Prostate gland (tissue), 2 donors: ENCODE results near the gene KLHL29.

Source experiments
- CTCF ChIP-seq, 4 experiments: fragments of 200-600 bp in 2 of 4; fragments of 450-650 bp in 2 of 4; sonication (generic) in 2 of 4; IDR thresholded peaks; 1 replicate in 3 of 4; 2 replicates in 1 of 4; pipeline ENCODE4 v1.5.1; 2016 to 2019; ENCODE audit warnings: antibody characterized with exemption in 4 of 4, mild to moderate bottlenecking in 2 of 4, moderate library complexity in 2 of 4
- POLR2A ChIP-seq: fragments of 450-650 bp; IDR thresholded peaks from one replicate; pipeline ENCODE4 v1.6.1; 2016; ENCODE audit warnings: antibody characterized with exemption, mild to moderate bottlenecking
- POLR2AphosphoS5 ChIP-seq: sonication (generic); formaldehyde crosslinking; IDR thresholded peaks from one replicate; pipeline ENCODE4 v1.6.1; 2017; ENCODE audit warnings: antibody characterized with exemption

DNA sequence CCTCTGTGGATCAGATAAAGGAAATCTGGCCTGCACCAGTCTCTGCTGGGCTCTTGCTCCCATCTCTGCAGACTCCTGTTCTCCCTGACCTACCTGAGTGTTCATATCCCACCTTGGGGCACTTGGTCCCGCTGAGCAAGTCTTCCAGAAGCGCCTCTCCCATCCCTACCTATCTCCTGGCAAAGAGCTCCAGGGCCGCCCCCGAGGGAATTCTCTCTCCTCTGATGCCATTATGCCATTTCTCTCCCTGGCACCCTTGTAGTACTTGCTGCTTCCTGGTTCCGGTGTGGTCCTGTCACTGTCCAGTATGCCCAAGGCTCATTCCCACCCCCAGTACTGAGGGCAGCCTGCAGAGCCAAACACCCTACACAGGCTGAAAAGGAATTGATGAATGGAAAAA lies 99.8 kb downstream of the KLHL29 start:
- no peak for TF ChIP-seq POLR2AphosphoS5
- no peak for TF ChIP-seq POLR2A
- TF ChIP-seq CTCF (IDR thresholded peaks at IDR 0.05), result no peak
